PC-3 (cell line): ENCODE measurements around the gene HTT-AS. TPM values are rescaled to one million over a fixed set of nuclear protein-coding genes. Genes with fewer than 3 reads are reported as not detected.

ENCODE experiments used
- ATAC-seq: fragments of 200-7000 bp; cut with Tn5 transposase; 2 replicates; pipeline ENCODE4 v1.9.1; 2020; ENCODE audit warnings: mild to moderate bottlenecking, moderate library complexity
- BruUV-seq: library from RNA; stranded (reverse); fragments of 400-500 nt; replicated peaks from 2 replicates; lab custom pipeline; 2021; lab: Mats Ljungman, UMichigan
- CTCF ChIA-PET: fragments of 300-600 bp; sonication (Branson Sonifier 250); formaldehyde crosslinking; loops from one replicate; lab custom pipeline; 2022; ENCODE audit warnings: antibody characterized with exemption; lab: Charles Lee
- POLR2A ChIA-PET: fragments of 300-600 bp; sonication (Branson Sonifier 250); formaldehyde crosslinking; loops from one replicate; lab custom pipeline; 2022; ENCODE audit warnings: antibody characterized with exemption; ENCODE audit not compliant: unreplicated experiment; lab: Charles Lee
- DNase-seq: peaks from one replicate; pipeline ENCODE4 v3.0.0-alpha.2; 2015
- H2AFZ ChIP-seq: fragments of 300-600 bp; sonication (generic); 2 replicates; pipeline ENCODE4 v1.6.0; 2016; ENCODE audit warnings: antibody characterized with exemption, low read length
- H3F3A ChIP-seq: fragments of 300-600 bp; sonication (generic); one replicate; pipeline ENCODE4 v1.6.0; 2017; ENCODE audit warnings: antibody characterized with exemption, low read length, control low read depth, mild to moderate bottlenecking; ENCODE audit not compliant: unreplicated experiment
- H3K27ac ChIP-seq: fragments of 300-600 bp; sonication (generic); 2 replicates; pipeline ENCODE4 v1.5.1; 2016; ENCODE audit warnings: mild to moderate bottlenecking, low read length
- H3K27me3 ChIP-seq: fragments of 300-600 bp; sonication (generic); 2 replicates; pipeline ENCODE4 v1.6.1; 2016; ENCODE audit warnings: low read length, mixed read lengths
- H3K36me3 ChIP-seq: fragments of 300-600 bp; sonication (generic); 2 replicates; pipeline ENCODE4 v1.6.1; 2016; ENCODE audit warnings: low read depth, mixed run types, low read length, mixed read lengths
- H3K4me1 ChIP-seq: fragments of 300-600 bp; sonication (generic); 2 replicates; pipeline ENCODE4 v1.5.1; 2016; ENCODE audit warnings: low read length; ENCODE audit not compliant: insufficient read depth
- H3K4me2 ChIP-seq: fragments of 300-600 bp; sonication (generic); 2 replicates; pipeline ENCODE4 v1.6.0; 2016; ENCODE audit warnings: low read length
- H3K4me3 ChIP-seq: fragments of 300-600 bp; sonication (generic); 2 replicates; pipeline ENCODE4 v1.5.1; 2016; ENCODE audit warnings: mild to moderate bottlenecking, low read length, mixed read lengths
- H3K79me2 ChIP-seq: fragments of 300-600 bp; sonication (generic); 2 replicates; pipeline ENCODE4 v1.6.1; 2017; ENCODE audit warnings: low read length, mixed read lengths
- H3K9ac ChIP-seq: fragments of 300-600 bp; sonication (generic); 2 replicates; pipeline ENCODE4 v1.6.0; 2016; ENCODE audit warnings: mild to moderate bottlenecking, low read length
- H3K9me2 ChIP-seq: fragments of 300-600 bp; sonication (generic); replicated peaks from 2 replicates; pipeline ENCODE4 v1.6.1; 2016; ENCODE audit warnings: mixed run types, low read length, mixed read lengths
- H3K9me3 ChIP-seq: fragments of 300-600 bp; sonication (generic); 2 replicates; pipeline ENCODE4 v1.6.1; 2016; ENCODE audit warnings: low read length, mixed read lengths
- H4K20me1 ChIP-seq: fragments of 300-600 bp; sonication (generic); 2 replicates; pipeline ENCODE4 v1.6.1; 2016; ENCODE audit warnings: low read length, mixed read lengths
- EZH2 ChIP-seq: fragments of 300-600 bp; sonication (generic); IDR thresholded peaks from one replicate; pipeline ENCODE4 v1.6.1; 2017; ENCODE audit warnings: antibody characterized with exemption, mild to moderate bottlenecking, low read length; ENCODE audit not compliant: unreplicated experiment
- EZH2phosphoT487 ChIP-seq: fragments of 300-600 bp; sonication (generic); IDR thresholded peaks from 2 replicates; pipeline ENCODE4 v1.6.1; 2018; ENCODE audit warnings: mild to moderate bottlenecking, antibody characterized with exemption, low read length, borderline replicate concordance
- intact Hi-C: fragments of 100-400 bp; cut with micrococcal nuclease; formaldehyde crosslinking; loops from 2 replicates; pipeline ENCODE4 v1.9.0; 2023
- total RNA-seq: library from RNA; depleted of rRNA; stranded (reverse); fragments of >200 nt; gene quantifications from 2 replicates; pipeline ENCODE4 v1.2.3, GENCODE V29; 2014
- TF ChIP-seq, protein P1 (sequence below): fragments of 300-600 bp; sonication (generic); conservative IDR thresholded peaks from 2 replicates; pipeline ENCODE4 v1.5.1; 2017; ENCODE audit warnings: antibody characterized with exemption, low read depth, mild to moderate bottlenecking, low read length

The HTT-AS gene
- total RNA-seq, 1 experiment from 2014 or later = not detected

DNA sequence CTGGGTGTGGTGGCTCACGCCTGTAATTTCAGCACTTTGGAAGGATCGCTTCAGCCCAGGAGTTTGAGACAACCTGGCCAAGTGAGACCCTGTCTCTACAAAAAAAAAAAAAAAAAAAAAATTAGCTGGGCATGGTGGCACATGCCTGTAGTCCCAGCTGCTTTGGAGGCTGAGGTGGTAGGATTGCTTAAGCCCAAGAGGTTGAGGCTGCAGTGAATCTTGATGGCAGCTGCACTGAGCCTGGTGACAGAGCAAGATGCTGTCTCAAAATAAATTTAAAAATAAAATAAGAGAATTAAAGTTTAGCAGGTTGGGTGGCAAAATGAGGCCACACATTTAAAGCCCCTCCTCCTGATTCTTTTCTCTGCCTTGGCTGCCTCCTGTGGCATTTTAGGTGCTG lies 47.3 kb upstream of the HTT-AS start:
- POLR2A ChIA-PET = no interaction called here
- peaks cover 13% of the 10 kb centered on the region; the same call in 1 of the 2 replicates for H3K36me3 ChIP-seq
- no peak for ATAC-seq

DNA sequence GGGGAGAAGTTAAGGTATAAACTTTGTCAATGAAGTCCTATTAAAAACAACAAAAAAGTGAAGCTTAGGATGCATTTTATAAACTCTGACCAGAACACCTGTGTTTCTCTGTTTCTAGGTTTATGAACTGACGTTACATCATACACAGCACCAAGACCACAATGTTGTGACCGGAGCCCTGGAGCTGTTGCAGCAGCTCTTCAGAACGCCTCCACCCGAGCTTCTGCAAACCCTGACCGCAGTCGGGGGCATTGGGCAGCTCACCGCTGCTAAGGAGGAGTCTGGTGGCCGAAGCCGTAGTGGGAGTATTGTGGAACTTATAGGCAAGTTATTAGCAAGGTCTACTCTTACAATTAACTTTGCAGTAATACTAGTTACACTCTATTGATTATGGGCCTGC lies 46.8 kb upstream of the HTT-AS start:
- H3K4me3 ChIP-seq = no peak overlapping the region
- CTCF ChIA-PET = no interaction called here
- no peaks in the 10 kb centered on the region for H3K9me2 ChIP-seq
- H3K36me3 ChIP-seq = peaks cover 18% of the 10 kb centered on the region; the same call in 1 of the 2 replicates
- no peak for DNase-seq
- no peaks in the 10 kb centered on the region for H3K4me1 ChIP-seq
- H3K4me2 ChIP-seq = no peak overlapping the region
- no peak for TF ChIP-seq EZH2phosphoT487
- TF ChIP-seq, protein P1, sequence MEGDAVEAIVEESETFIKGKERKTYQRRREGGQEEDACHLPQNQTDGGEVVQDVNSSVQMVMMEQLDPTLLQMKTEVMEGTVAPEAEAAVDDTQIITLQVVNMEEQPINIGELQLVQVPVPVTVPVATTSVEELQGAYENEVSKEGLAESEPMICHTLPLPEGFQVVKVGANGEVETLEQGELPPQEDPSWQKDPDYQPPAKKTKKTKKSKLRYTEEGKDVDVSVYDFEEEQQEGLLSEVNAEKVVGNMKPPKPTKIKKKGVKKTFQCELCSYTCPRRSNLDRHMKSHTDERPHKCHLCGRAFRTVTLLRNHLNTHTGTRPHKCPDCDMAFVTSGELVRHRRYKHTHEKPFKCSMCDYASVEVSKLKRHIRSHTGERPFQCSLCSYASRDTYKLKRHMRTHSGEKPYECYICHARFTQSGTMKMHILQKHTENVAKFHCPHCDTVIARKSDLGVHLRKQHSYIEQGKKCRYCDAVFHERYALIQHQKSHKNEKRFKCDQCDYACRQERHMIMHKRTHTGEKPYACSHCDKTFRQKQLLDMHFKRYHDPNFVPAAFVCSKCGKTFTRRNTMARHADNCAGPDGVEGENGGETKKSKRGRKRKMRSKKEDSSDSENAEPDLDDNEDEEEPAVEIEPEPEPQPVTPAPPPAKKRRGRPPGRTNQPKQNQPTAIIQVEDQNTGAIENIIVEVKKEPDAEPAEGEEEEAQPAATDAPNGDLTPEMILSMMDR = no peak
- TF ChIP-seq EZH2 = no peak
- H4K20me1 ChIP-seq = no peaks in the 10 kb centered on the region
- intact Hi-C loops = no loop called here
- H3K9ac ChIP-seq = no peak overlapping the region
- no peaks in the 10 kb centered on the region for H3K27me3 ChIP-seq
- no peaks in the 10 kb centered on the region for H3K9me3 ChIP-seq
- H3F3A ChIP-seq = no peaks in the 10 kb centered on the region
- H3K79me2 ChIP-seq = no peaks in the 10 kb centered on the region
- H2AFZ ChIP-seq = no peak overlapping the region
- no TSS peak for BruUV-seq
- ATAC-seq = no peak
- POLR2A ChIA-PET = no interaction called here
- H3K27ac ChIP-seq = no peak overlapping the region

More for the DNA sequence above, 47.3 kb upstream of the HTT-AS start:
- no TSS peak for BruUV-seq
- Histone ChIP-seq H3K4me3 (no peak overlapping the region), H3K79me2 (no peaks in the 10 kb centered on the region), H3K9me3 (no peaks in the 10 kb centered on the region), H3K27ac (no peak overlapping the region), H3K4me2 (no peak overlapping the region), H2AFZ (no peak overlapping the region), H3F3A (no peaks in the 10 kb centered on the region), H3K27me3 (no peaks in the 10 kb centered on the region), H4K20me1 (no peaks in the 10 kb centered on the region), H3K9ac (no peak overlapping the region), H3K4me1 (no peaks in the 10 kb centered on the region), H3K9me2 (no peaks in the 10 kb centered on the region)
- intact Hi-C loops = no loop called here
- TF ChIP-seq EZH2phosphoT487 (no peak), EZH2 (no peak)
- TF ChIP-seq, protein P1 = no peak
- CTCF ChIA-PET = no interaction called here
- DNase-seq = no peak

DNA sequence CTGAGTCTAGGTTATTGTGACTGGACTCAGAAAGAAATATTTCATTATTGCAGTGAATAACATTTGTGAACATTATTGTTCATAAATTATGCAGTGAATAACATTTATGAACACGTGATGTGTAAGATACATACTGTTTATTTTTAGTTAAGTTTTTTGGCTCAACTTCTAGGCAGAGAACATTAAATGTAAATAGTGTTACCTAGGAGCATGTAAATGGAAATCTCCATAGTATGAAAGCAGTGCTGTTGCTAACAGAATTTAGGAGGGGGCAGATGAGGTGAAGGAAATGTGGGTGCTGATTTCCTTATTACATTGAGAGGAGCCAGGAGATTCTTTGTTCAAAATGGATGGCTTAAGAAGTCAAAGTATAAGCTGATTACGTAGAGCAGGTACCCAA lies 45.1 kb upstream of the HTT-AS start:
- CTCF ChIA-PET = no interaction called here
- no peak for ATAC-seq
- no peaks in the 10 kb centered on the region for H4K20me1 ChIP-seq
- TF ChIP-seq EZH2phosphoT487 (no peak), EZH2 (no peak)
- TF ChIP-seq, protein P1 = no peak
- H3K9ac ChIP-seq = no peak overlapping the region
- H3K27me3 ChIP-seq = no peaks in the 10 kb centered on the region
- BruUV-seq = no TSS peak
- no peaks in the 10 kb centered on the region for H3K9me3 ChIP-seq
- H3K79me2 ChIP-seq = no peaks in the 10 kb centered on the region
- no peaks in the 10 kb centered on the region for H3K9me2 ChIP-seq
- H3K4me1 ChIP-seq = no peaks in the 10 kb centered on the region
- POLR2A ChIA-PET = interaction anchor here (0.5 kb wide), 1 partner anchor 11 kb away, joined by 3 read pairs; no protein-coding TSS in a partner anchor
- H3K4me2 ChIP-seq = no peak overlapping the region
- DNase-seq = no peak
- H3K36me3 ChIP-seq = peaks cover 20% of the 10 kb centered on the region; the same call in 1 of the 2 replicates
- H3K4me3 ChIP-seq = no peak overlapping the region
- H2AFZ ChIP-seq = no peak overlapping the region
- intact Hi-C loops = no loop called here
- H3F3A ChIP-seq = no peaks in the 10 kb centered on the region
- no peak overlapping the region for H3K27ac ChIP-seq
